ENCODE measurements around the gene ALB. TPM values are rescaled to one million over a fixed set of nuclear protein-coding genes. Genes with fewer than 3 reads are reported as not detected.

The ALB gene
- total RNA-seq, 4 donors from 2014 or later = 1.1 TPM; not detected in 3

Other genes with a start within 250 kb of the ALB start
- gene ANKRD17, start 145.5 kb upstream of the ALB start, total RNA-seq = 10 to 100 TPM; 54.6 to 67.7 (median 57.5) TPM
- not detected for gene AFP, start 31.9 kb downstream of the ALB start, total RNA-seq
- not detected for gene AFM, start 77.5 kb downstream of the ALB start, total RNA-seq
- gene RASSF6, start 216.1 kb downstream of the ALB start, total RNA-seq = under 1 TPM in 1 of 4 donors, not detected in 3; 0.34 TPM